ENCODE results near the gene EPB41L3.
A peak's percentile ranks its signal among the peaks of the same experiment; 100 is the strongest.

Gene EPB41L3

GRCh38 chr18:5464251-5464650 is 79.5 kb downstream of the EPB41L3 start:
- Histone ChIP-seq H3K9ac (ENCODE audit: low read depth, low read length) (no peak overlapping the region), H3K4me3 (ENCODE audit: low read length) (no peak overlapping the region), H3K27me3 (ENCODE audit: insufficient read depth, low read length) (no peaks in the 10 kb centered on the region), H3K9me3 (ENCODE audit: insufficient read depth, low read depth, low read length) (no peaks in the 10 kb centered on the region), H3K36me3 (ENCODE audit: insufficient read depth, low read depth, low read length) (no peaks in the 10 kb centered on the region), H3K4me1 (ENCODE audit: insufficient read depth, low read length) (no peaks in the 10 kb centered on the region), H3K27ac (ENCODE audit: low read length) (no peak overlapping the region)

DNA sequence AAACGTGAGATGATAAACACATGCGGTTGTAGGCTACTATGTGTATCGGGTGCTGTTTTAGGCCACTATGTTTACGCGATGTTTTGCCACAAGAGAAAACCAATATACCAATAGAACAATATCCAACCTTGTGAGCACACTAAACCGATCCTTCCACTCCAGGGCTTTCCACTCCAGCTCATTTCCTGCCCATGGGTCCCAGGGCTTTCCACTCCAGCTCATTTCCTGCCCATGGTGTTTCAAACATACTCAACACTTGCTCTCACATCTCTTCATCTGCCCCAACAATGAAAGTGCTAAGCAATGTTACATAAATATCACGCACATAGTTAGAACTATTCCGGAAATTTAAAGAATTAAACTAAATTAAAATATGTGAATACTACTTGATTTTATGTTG is 80.0 kb downstream of the EPB41L3 start:
- no peak overlapping the region for H3K4me3 ChIP-seq (ENCODE audit: low read length)
- H3K27ac ChIP-seq (ENCODE audit: low read length), result no peak overlapping the region

GRCh38 chr18:5463390-5463789 is 80.4 kb downstream of the EPB41L3 start:
- no peak overlapping the region for H3K9ac ChIP-seq (ENCODE audit: low read depth, low read length)

More for the DNA sequence above, 80.0 kb downstream of the EPB41L3 start:
- Histone ChIP-seq H3K27me3 (ENCODE audit: insufficient read depth, low read length) (no peaks in the 10 kb centered on the region), H3K9ac (ENCODE audit: low read depth, low read length) (no peak overlapping the region), H3K4me1 (ENCODE audit: insufficient read depth, low read length) (no peaks in the 10 kb centered on the region), H3K36me3 (ENCODE audit: insufficient read depth, low read depth, low read length) (no peaks in the 10 kb centered on the region), H3K9me3 (ENCODE audit: insufficient read depth, low read depth, low read length) (no peaks in the 10 kb centered on the region)

DNA sequence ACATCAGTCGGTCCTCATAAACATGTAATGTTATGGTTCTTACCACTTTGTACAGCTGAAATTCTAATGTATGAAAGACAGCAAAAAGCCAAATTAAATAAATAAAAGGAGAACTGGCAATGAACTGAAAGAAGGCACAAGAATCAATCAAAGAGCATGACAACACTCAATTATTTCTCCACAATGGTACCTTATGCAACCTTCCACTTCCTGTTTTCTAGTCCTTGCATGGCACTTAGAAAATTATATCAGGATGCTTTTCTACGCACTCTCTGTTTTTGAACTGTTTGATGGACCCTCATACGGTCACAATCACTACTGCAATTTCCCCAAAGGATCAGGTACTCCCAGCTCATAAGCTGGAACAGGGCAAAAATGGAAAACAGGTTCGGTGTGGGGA is 81.6 kb downstream of the EPB41L3 start:
- Histone ChIP-seq H3K4me1 (ENCODE audit: insufficient read depth, low read length) (no peaks in the 10 kb centered on the region), H3K27me3 (ENCODE audit: insufficient read depth, low read length) (no peaks in the 10 kb centered on the region), H3K9me3 (ENCODE audit: insufficient read depth, low read depth, low read length) (no peaks in the 10 kb centered on the region), H3K9ac (ENCODE audit: low read depth, low read length) (no peak overlapping the region), H3K4me3 (ENCODE audit: low read length) (no peak overlapping the region), H3K36me3 (ENCODE audit: insufficient read depth, low read depth, low read length) (no peaks in the 10 kb centered on the region), H3K27ac (ENCODE audit: low read length) (no peak overlapping the region)

More at GRCh38 chr18:5463390-5463789, 80.4 kb downstream of the EPB41L3 start:
- H3K27me3 ChIP-seq (ENCODE audit: insufficient read depth, low read length), result no peaks in the 10 kb centered on the region
- no peaks in the 10 kb centered on the region for H3K9me3 ChIP-seq (ENCODE audit: insufficient read depth, low read depth, low read length)
- no peaks in the 10 kb centered on the region for H3K36me3 ChIP-seq (ENCODE audit: insufficient read depth, low read depth, low read length)
- H3K27ac ChIP-seq (ENCODE audit: low read length), result no peak overlapping the region
- no peak overlapping the region for H3K4me3 ChIP-seq (ENCODE audit: low read length)
- H3K4me1 ChIP-seq (ENCODE audit: insufficient read depth, low read length), result no peaks in the 10 kb centered on the region

- no peak overlapping the region for H3K27ac ChIP-seq (ENCODE audit: low read length)
- H3K4me3 ChIP-seq (ENCODE audit: low read length), result no peak overlapping the region
- H3K36me3 ChIP-seq (ENCODE audit: insufficient read depth, low read depth, low read length), result no peaks in the 10 kb centered on the region
- H3K4me1 ChIP-seq (ENCODE audit: insufficient read depth, low read length), result 0 out of 2 replicates have a peak, but pooled peaks cover 5% of the 10 kb centered on the region
- no peak overlapping the region for H3K9ac ChIP-seq (ENCODE audit: low read depth, low read length)
- H3K27me3 ChIP-seq (ENCODE audit: insufficient read depth, low read length), result no peaks in the 10 kb centered on the region
- no peaks in the 10 kb centered on the region for H3K9me3 ChIP-seq (ENCODE audit: insufficient read depth, low read depth, low read length)
Measured at GRCh38 chr18:5461041-5461440, 82.8 kb downstream of the EPB41L3 start.

DNA sequence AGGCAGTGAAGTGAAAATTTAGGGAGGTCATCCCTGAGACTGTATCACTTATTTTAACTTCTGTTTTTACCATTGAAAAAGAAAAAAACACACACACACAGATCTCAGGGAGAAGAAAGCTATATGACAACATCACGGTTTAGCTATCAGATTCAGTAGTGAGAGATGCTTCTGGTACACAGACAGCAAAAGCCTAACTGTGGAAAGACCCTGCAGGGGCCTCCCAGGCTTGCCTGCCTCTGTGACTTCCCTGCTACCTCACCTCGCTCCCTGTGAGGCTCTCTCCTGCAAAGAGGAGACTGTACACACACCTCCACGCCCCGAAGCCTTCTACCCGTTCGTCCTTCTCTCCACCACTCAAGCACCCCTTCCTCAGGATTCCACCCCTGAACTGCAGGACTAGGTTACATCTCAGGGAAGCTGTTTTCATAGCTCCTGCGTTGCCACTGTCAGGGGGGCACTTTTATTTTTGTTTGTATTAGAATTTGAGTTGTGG is 86.3 kb downstream of the EPB41L3 start:
- no peaks in the 10 kb centered on the region for H3K9me3 ChIP-seq (ENCODE audit: insufficient read depth, low read depth, low read length)
- no peak overlapping the region for H3K27ac ChIP-seq (ENCODE audit: low read length)
- H3K9ac ChIP-seq (ENCODE audit: low read depth, low read length), result no peak overlapping the region
- H3K4me1 ChIP-seq (ENCODE audit: insufficient read depth, low read length), result 0 out of 2 replicates have a peak, but pooled peaks cover 5% of the 10 kb centered on the region
- no peak overlapping the region for H3K4me3 ChIP-seq (ENCODE audit: low read length)
- H3K36me3 ChIP-seq (ENCODE audit: insufficient read depth, low read depth, low read length), result no peaks in the 10 kb centered on the region
- H3K27me3 ChIP-seq (ENCODE audit: insufficient read depth, low read length), result no peaks in the 10 kb centered on the region

GRCh38 chr18:5456577-5457461 is 87.0 kb downstream of the EPB41L3 start:
- Histone ChIP-seq H3K9me3 (ENCODE audit: insufficient read depth, low read depth, low read length) (no peaks in the 10 kb centered on the region), H3K27me3 (ENCODE audit: insufficient read depth, low read length) (no peaks in the 10 kb centered on the region), H3K4me3 (ENCODE audit: low read length) (peak overlapping the region; percentile 59; the same call in 1 of the 2 replicates), H3K27ac (ENCODE audit: low read length) (no peak overlapping the region), H3K36me3 (ENCODE audit: insufficient read depth, low read depth, low read length) (no peaks in the 10 kb centered on the region), H3K9ac (ENCODE audit: low read depth, low read length) (no peak overlapping the region), H3K4me1 (ENCODE audit: insufficient read depth, low read length) (0 out of 2 replicates have a peak, but pooled peaks cover 5% of the 10 kb centered on the region)

DNA sequence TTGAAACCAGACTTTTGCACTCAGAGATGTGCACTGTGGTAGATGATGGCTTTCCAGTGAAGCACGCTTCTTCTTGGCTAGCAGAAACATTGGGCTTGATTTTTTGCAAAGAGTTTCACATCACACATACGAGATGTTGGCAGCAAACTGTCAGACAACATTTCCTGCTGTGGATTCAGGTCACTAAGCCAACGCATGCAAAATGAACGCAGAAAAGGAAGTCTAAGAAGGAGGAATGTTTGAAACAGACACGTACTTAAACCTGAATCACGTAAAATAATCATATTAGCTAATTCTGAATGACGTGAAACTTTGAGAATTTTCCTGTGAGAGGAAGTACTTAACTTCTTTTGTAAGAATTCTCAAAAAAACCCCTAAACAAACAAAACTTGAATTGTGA is 88.1 kb downstream of the EPB41L3 start:
- H3K36me3 ChIP-seq (ENCODE audit: insufficient read depth, low read depth, low read length), result no peaks in the 10 kb centered on the region
- H3K9ac ChIP-seq (ENCODE audit: low read depth, low read length), result no peak overlapping the region
- H3K9me3 ChIP-seq (ENCODE audit: insufficient read depth, low read depth, low read length), result no peaks in the 10 kb centered on the region
- H3K27me3 ChIP-seq (ENCODE audit: insufficient read depth, low read length), result no peaks in the 10 kb centered on the region
- H3K27ac ChIP-seq (ENCODE audit: low read length), result no peak overlapping the region
- H3K4me3 ChIP-seq (ENCODE audit: low read length), result no peak overlapping the region
- H3K4me1 ChIP-seq (ENCODE audit: insufficient read depth, low read length), result 0 out of 2 replicates have a peak, but pooled peaks cover 5% of the 10 kb centered on the region

- Histone ChIP-seq H3K27ac (ENCODE audit: low read length) (no peak overlapping the region), H3K27me3 (ENCODE audit: insufficient read depth, low read length) (no peaks in the 10 kb centered on the region), H3K4me3 (ENCODE audit: low read length) (no peak overlapping the region), H3K4me1 (ENCODE audit: insufficient read depth, low read length) (0 out of 2 replicates have a peak, but pooled peaks cover 5% of the 10 kb centered on the region), H3K36me3 (ENCODE audit: insufficient read depth, low read depth, low read length) (no peaks in the 10 kb centered on the region), H3K9ac (ENCODE audit: low read depth, low read length) (no peak overlapping the region), H3K9me3 (ENCODE audit: insufficient read depth, low read depth, low read length) (no peaks in the 10 kb centered on the region)
Measured at GRCh38 chr18:5452943-5453443, 90.8 kb downstream of the EPB41L3 start.

DNA sequence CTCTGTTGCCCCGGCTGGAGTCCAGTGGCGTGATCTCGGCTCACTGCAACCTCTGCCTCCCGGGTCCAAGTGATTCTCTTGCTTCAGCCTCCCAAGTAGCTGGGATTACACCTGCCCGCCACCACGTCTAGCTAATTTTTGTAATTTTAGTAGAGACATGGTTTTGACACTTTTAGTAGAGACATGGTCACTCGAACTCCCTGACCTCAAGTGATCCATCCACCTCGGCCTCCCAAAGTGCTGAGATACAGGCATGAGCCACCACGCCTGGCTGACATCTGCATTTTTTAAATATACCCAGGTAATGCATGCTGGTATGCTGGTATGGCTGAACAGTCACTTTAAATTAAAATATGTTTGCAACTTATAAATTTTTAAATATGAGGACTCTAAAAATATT is 91.9 kb downstream of the EPB41L3 start:
- Histone ChIP-seq H3K4me1 (ENCODE audit: insufficient read depth, low read length) (peaks cover 6% of the 10 kb centered on the region; the same call in 1 of the 2 replicates), H3K4me3 (ENCODE audit: low read length) (no peak overlapping the region), H3K27ac (ENCODE audit: low read length) (no peak overlapping the region), H3K9me3 (ENCODE audit: insufficient read depth, low read depth, low read length) (no peaks in the 10 kb centered on the region), H3K36me3 (ENCODE audit: insufficient read depth, low read depth, low read length) (no peaks in the 10 kb centered on the region), H3K9ac (ENCODE audit: low read depth, low read length) (no peak overlapping the region), H3K27me3 (ENCODE audit: insufficient read depth, low read length) (no peaks in the 10 kb centered on the region)

DNA sequence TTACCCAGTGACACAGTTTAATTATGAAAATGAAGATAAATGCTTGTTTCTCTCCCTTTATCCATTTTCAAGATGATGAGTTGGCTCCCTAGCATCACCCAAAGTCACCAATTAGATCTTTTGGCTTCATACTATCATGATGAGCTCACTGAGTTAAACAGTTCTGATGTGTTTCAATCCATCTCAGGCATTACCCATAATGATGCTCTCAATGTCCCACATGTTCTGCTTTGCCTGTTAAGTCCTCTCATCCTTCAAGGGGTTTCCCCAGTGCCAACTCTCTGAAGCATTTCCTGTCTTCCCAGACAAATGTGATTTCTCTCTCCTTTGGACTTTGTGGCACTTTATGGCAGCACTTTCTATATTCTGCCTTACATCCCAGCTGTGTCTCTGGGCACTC is 92.6 kb downstream of the EPB41L3 start:
- Histone ChIP-seq H3K9me3 (ENCODE audit: insufficient read depth, low read depth, low read length) (no peaks in the 10 kb centered on the region), H3K36me3 (ENCODE audit: insufficient read depth, low read depth, low read length) (no peaks in the 10 kb centered on the region), H3K27ac (ENCODE audit: low read length) (no peak overlapping the region), H3K4me1 (ENCODE audit: insufficient read depth, low read length) (peaks cover 3% of the 10 kb centered on the region; the same call in 1 of the 2 replicates), H3K27me3 (ENCODE audit: insufficient read depth, low read length) (no peaks in the 10 kb centered on the region), H3K4me3 (ENCODE audit: low read length) (no peak overlapping the region), H3K9ac (ENCODE audit: low read depth, low read length) (no peak overlapping the region)

Measured in iPS-20b (cell line).